ENCODE results near the gene PRKD2. TPM values are rescaled to one million over a fixed set of nuclear protein-coding genes. Genes with fewer than 3 reads are reported as not detected.

PRKD2 gene
- total RNA-seq, 1 donor from 2014 or later = 49.4 TPM

- H3K4me1 ChIP-seq = peaks cover 30% of the 10 kb centered on the region
- intact Hi-C loops (cut with DNase I) = loop anchor here (10.0 kb wide), 1 partner anchor 105 kb away; no protein-coding TSS in a partner anchor
- TF ChIP-seq POLR2A (IDR thresholded peaks at IDR 0.05) (no peak), CTCF (IDR thresholded peaks at IDR 0.05) (no peak), POLR2AphosphoS5 (IDR thresholded peaks at IDR 0.05; ENCODE audit: insufficient read depth in 1 of 2, low read depth in 1 of 2) (no peak)
- DNase-seq (ENCODE audit: extremely low spot score in 2 of 2) = no peak
- no peaks in the 10 kb centered on the region for H3K27me3 ChIP-seq
- H3K4me3 ChIP-seq = no peak overlapping the region
- peaks cover 0 to 44% of the 10 kb centered on the region in 2 donors for H3K36me3 ChIP-seq
- no peak overlapping the region for H3K27ac ChIP-seq
- H3K9me3 ChIP-seq = no peaks in the 10 kb centered on the region
Measured at GRCh38 chr19:46719629-46720502, 3.0 kb upstream of the PRKD2 start.

- peaks cover 34% of the 10 kb centered on the region for H3K4me1 ChIP-seq
- no peak for DNase-seq (ENCODE audit: extremely low spot score in 2 of 2)
- no peak overlapping the region for H3K4me3 ChIP-seq
- H3K36me3 ChIP-seq = peaks cover 0 to 36% of the 10 kb centered on the region in 2 donors
- H3K27me3 ChIP-seq = no peaks in the 10 kb centered on the region
- peak overlapping the region; percentile 96 for H3K27ac ChIP-seq
- intact Hi-C loops (cut with DNase I) = no loop called here
- TF ChIP-seq POLR2A (IDR thresholded peaks at IDR 0.05) (no peak), CTCF (IDR thresholded peaks at IDR 0.05) (no peak), POLR2AphosphoS5 (IDR thresholded peaks at IDR 0.05; ENCODE audit: insufficient read depth in 1 of 2, low read depth in 1 of 2) (no peak)
- no peaks in the 10 kb centered on the region for H3K9me3 ChIP-seq
Measured at GRCh38 chr19:46718934-46719622, 2.2 kb upstream of the PRKD2 start.

GRCh38 chr19:46718157-46718933, 1.4 kb upstream of the PRKD2 start:
- peaks cover 0 to 33% of the 10 kb centered on the region in 2 donors for H3K36me3 ChIP-seq
- H3K9me3 ChIP-seq = no peaks in the 10 kb centered on the region
- H3K27me3 ChIP-seq = no peaks in the 10 kb centered on the region
- peak overlapping the region in 1 of 2 donors; percentile 92 for H3K4me3 ChIP-seq
- H3K4me1 ChIP-seq = peaks cover 34% of the 10 kb centered on the region
- intact Hi-C loops (cut with DNase I) = no loop called here
- no peak for DNase-seq (ENCODE audit: extremely low spot score in 2 of 2)
- TF ChIP-seq POLR2A (IDR thresholded peaks at IDR 0.05) (no peak), CTCF (IDR thresholded peaks at IDR 0.05) (no peak), POLR2AphosphoS5 (IDR thresholded peaks at IDR 0.05; ENCODE audit: insufficient read depth in 1 of 2, low read depth in 1 of 2) (peak in 1 of 2 donors; percentile 29)
- peak overlapping the region; percentile 96 for H3K27ac ChIP-seq

- Histone ChIP-seq H3K27me3 (no peaks in the 10 kb centered on the region), H3K36me3 (peaks cover 0 to 27% of the 10 kb centered on the region in 2 donors), H3K27ac (peak overlapping the region; percentile 96), H3K4me3 (peak overlapping the region; percentile 71 to 92), H3K9me3 (no peaks in the 10 kb centered on the region), H3K4me1 (peaks cover 34% of the 10 kb centered on the region)
- intact Hi-C loops (cut with DNase I) = no loop called here
- TF ChIP-seq POLR2AphosphoS5 (IDR thresholded peaks at IDR 0.05; ENCODE audit: insufficient read depth in 1 of 2, low read depth in 1 of 2) (no peak), CTCF (IDR thresholded peaks at IDR 0.05) (no peak), POLR2A (IDR thresholded peaks at IDR 0.05) (no peak)
- no peak for DNase-seq (ENCODE audit: extremely low spot score in 2 of 2)
Measured at GRCh38 chr19:46717716-46718143, 816 bp upstream of the PRKD2 start.
